H9 (cell line): ENCODE measurements around the gene CXCL13. TPM values are rescaled to one million over a fixed set of nuclear protein-coding genes. Genes with fewer than 3 reads are reported as not detected.

ENCODE experiments used
- DNase-seq: peaks from one replicate; pipeline ENCODE4 v3.0.0-alpha.2; 2017
- H2AFZ ChIP-seq: one replicate; pipeline ENCODE4 v1.6.1; 2013; ENCODE audit warnings: mild to moderate bottlenecking, low read length, control low read depth, moderate library complexity
- H2AK5ac ChIP-seq: 2 replicates; pipeline ENCODE4 v1.6.1; 2013; ENCODE audit warnings: low read length, control low read depth, mixed read lengths; ENCODE audit not compliant: insufficient read length
- H2BK120ac ChIP-seq: one replicate; pipeline ENCODE4 v1.6.1; 2013; ENCODE audit warnings: low read depth, mild to moderate bottlenecking, low read length, control low read depth, inconsistent platforms; ENCODE audit not compliant: poor library complexity, severe bottlenecking
- H2BK12ac ChIP-seq: 2 replicates; pipeline ENCODE4 v1.6.1; 2013; ENCODE audit warnings: low read length, control low read depth, mixed read lengths, low read depth; ENCODE audit not compliant: insufficient read length
- H2BK15ac ChIP-seq: 2 replicates; pipeline ENCODE4 v1.6.1; 2013; ENCODE audit warnings: low read depth, low read length, control low read depth
- H2BK20ac ChIP-seq: one replicate; pipeline ENCODE4 v1.6.1; 2013; ENCODE audit warnings: low read depth, mild to moderate bottlenecking, low read length, control low read depth, inconsistent platforms; ENCODE audit not compliant: poor library complexity, severe bottlenecking
- H2BK5ac ChIP-seq: 2 replicates; pipeline ENCODE4 v1.6.1; 2013; ENCODE audit warnings: low read length, control low read depth, mixed read lengths; ENCODE audit not compliant: insufficient read length
- H3K14ac ChIP-seq: 2 replicates; pipeline ENCODE4 v1.6.1; 2013; ENCODE audit warnings: low read length, control low read depth; ENCODE audit not compliant: insufficient read depth
- H3K18ac ChIP-seq: 2 replicates; pipeline ENCODE4 v1.6.1; 2013; ENCODE audit warnings: low read depth, mild to moderate bottlenecking, mixed read lengths, low read length, control low read depth; ENCODE audit not compliant: insufficient read length
- H3K23ac ChIP-seq: 2 replicates; pipeline ENCODE4 v1.6.1; 2013; ENCODE audit warnings: low read length, control low read depth, mixed read lengths, low read depth; ENCODE audit not compliant: insufficient read length
- H3K23me2 ChIP-seq: 2 replicates; pipeline ENCODE4 v1.6.1; 2013; ENCODE audit warnings: low read depth, mild to moderate bottlenecking, mixed read lengths, low read length, control low read depth; ENCODE audit not compliant: insufficient read length, poor library complexity, severe bottlenecking
- H3K27ac ChIP-seq: 2 replicates; pipeline ENCODE4 v1.5.1; 2013; ENCODE audit warnings: low read length, control low read depth, mixed read lengths, low read depth; ENCODE audit not compliant: insufficient read length
- H3K27me3 ChIP-seq: 2 replicates; pipeline ENCODE4 v1.6.1; 2013; ENCODE audit warnings: low read length, control low read depth, inconsistent platforms; ENCODE audit not compliant: insufficient read depth
- H3K4ac ChIP-seq: 2 replicates; pipeline ENCODE4 v1.6.1; 2013; ENCODE audit warnings: low read depth, mild to moderate bottlenecking, control low read depth, inconsistent platforms, low read length, moderate library complexity
- H3K4me1 ChIP-seq: 2 replicates; pipeline ENCODE4 v1.6.1; 2013; ENCODE audit warnings: low read length, control low read depth, inconsistent platforms; ENCODE audit not compliant: insufficient read depth
- H3K4me2 ChIP-seq: 2 replicates; pipeline ENCODE4 v1.6.1; 2013; ENCODE audit warnings: low read length, control low read depth, mixed read lengths; ENCODE audit not compliant: insufficient read length, insufficient read depth
- H3K56ac ChIP-seq: 2 replicates; pipeline ENCODE4 v1.6.1; 2013; ENCODE audit warnings: low read depth, mild to moderate bottlenecking, mixed read lengths, low read length, control low read depth; ENCODE audit not compliant: insufficient read length
- H3K79me1 ChIP-seq: 2 replicates; pipeline ENCODE4 v1.6.1; 2013; ENCODE audit warnings: low read depth, mild to moderate bottlenecking, moderate library complexity, low read length, control low read depth, inconsistent platforms; ENCODE audit not compliant: insufficient read depth, poor library complexity, severe bottlenecking
- H3K79me2 ChIP-seq: 2 replicates; pipeline ENCODE4 v1.6.1; 2013; ENCODE audit warnings: low read length, control low read depth, inconsistent platforms; ENCODE audit not compliant: insufficient read depth
- H3K9ac ChIP-seq: 2 replicates; pipeline ENCODE4 v1.6.1; 2013; ENCODE audit warnings: low read length, control low read depth, mixed read lengths; ENCODE audit not compliant: insufficient read length; ENCODE audit errors: extremely low read depth
- H3K9me3 ChIP-seq: one replicate; pipeline ENCODE4 v1.6.1; 2013; ENCODE audit warnings: low read depth, low read length, inconsistent platforms; ENCODE audit not compliant: control insufficient read depth
- H3T11ph ChIP-seq: one replicate; pipeline ENCODE4 v1.6.1; 2013; ENCODE audit warnings: mild to moderate bottlenecking, low read length, control low read depth, inconsistent platforms
- H4K20me1 ChIP-seq: one replicate; pipeline ENCODE4 v1.6.1; 2013; ENCODE audit not compliant: control insufficient read depth, insufficient read length, insufficient read depth
- H4K5ac ChIP-seq: 2 replicates; pipeline ENCODE4 v1.6.1; 2013; ENCODE audit warnings: low read depth, mild to moderate bottlenecking, mixed read lengths, low read length, control low read depth; ENCODE audit not compliant: insufficient read length
- H4K8ac ChIP-seq: replicated peaks from 2 replicates; pipeline ENCODE4 v1.6.1; 2013; ENCODE audit warnings: low read length, control low read depth, mixed read lengths, low read depth; ENCODE audit not compliant: insufficient read length
- H4K91ac ChIP-seq: 2 replicates; pipeline ENCODE4 v1.6.1; 2013; ENCODE audit warnings: low read depth, mild to moderate bottlenecking, moderate library complexity, mixed read lengths, low read length, control low read depth; ENCODE audit not compliant: insufficient read length
- H3K27ac Mint-ChIP-seq, 3 experiments: 2 replicates in 2 of 3; 3 replicates in 1 of 3; pipeline ENCODE4 v1.8.0; 2020 to 2021; ENCODE audit warnings: mixed read lengths in 3 of 3, mild to moderate bottlenecking in 1 of 3, moderate library complexity in 1 of 3
- H3K27me3 Mint-ChIP-seq: 2 replicates; pipeline ENCODE4 v1.8.0; 2021; ENCODE audit warnings: low read depth, mild to moderate bottlenecking, moderate library complexity, mixed read lengths
- H3K36me3 Mint-ChIP-seq, 3 experiments: 2 replicates in 2 of 3; 3 replicates in 1 of 3; pipeline ENCODE4 v1.8.0; 2020 to 2021; ENCODE audit warnings: low read depth in 3 of 3, mixed read lengths in 3 of 3; ENCODE audit not compliant: insufficient read depth in 1 of 3
- H3K4me1 Mint-ChIP-seq, 2 experiments: 2 replicates each; pipeline ENCODE4 v1.8.0; 2020; ENCODE audit warnings: mixed read lengths in 2 of 2
- H3K4me3 Mint-ChIP-seq, 2 experiments: 2 replicates in 1 of 2; 3 replicates in 1 of 2; pipeline ENCODE4 v1.8.0; 2020 to 2021; ENCODE audit warnings: mild to moderate bottlenecking in 2 of 2, mixed read lengths in 2 of 2, moderate library complexity in 1 of 2
- H3K9me3 Mint-ChIP-seq, 2 experiments: 2 replicates in 1 of 2; 3 replicates in 1 of 2; pipeline ENCODE4 v1.8.0; 2020; ENCODE audit warnings: mild to moderate bottlenecking in 2 of 2, mixed read lengths in 2 of 2, moderate library complexity in 1 of 2
- WGBS: extraction: QIAGEN DNeasy Blood & Tissue Kit; methylation state at CpG from one replicate; pipeline ENCODE4 v1.1.7; 2013; ENCODE audit warnings: missing lambda C conversion rate, low lambda C conversion rate, mixed read lengths; ENCODE audit not compliant: insufficient read length; ENCODE audit errors: extremely low coverage; 5-methylcytosine and 5-hydroxymethylcytosine counted together
- total RNA-seq: library from RNA; stranded (reverse); gene quantifications from 2 replicates; pipeline ENCODE4 v1.2.1, GENCODE V29; 2021
- TF ChIP-seq, protein P1 (sequence below): fragments of 200-600 bp; sonication (generic); conservative IDR thresholded peaks from 3 replicates; pipeline ENCODE4 v1.8.0; 2021; ENCODE audit warnings: antibody characterized with exemption, mild to moderate bottlenecking

CXCL13 gene
- total RNA-seq, 1 experiment from 2014 or later = not detected

DNA sequence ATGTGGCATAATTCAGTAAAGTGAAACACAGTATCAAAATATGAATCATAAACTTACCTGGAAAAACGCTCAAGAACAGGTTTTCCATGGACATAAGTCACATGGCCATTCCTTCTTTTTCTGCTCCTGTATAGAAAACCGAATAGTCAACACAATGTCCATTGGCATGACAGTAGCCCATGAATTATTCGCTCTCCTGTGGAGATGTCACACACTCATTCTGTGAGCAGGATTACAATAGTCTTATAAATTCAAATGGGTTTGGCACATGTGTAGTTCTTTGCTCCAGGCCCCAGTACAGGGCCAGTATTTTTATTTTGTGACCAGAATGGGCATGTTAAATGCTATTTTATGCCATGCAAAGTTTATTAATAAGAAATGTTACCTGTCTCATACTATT is 15.1 kb upstream of the CXCL13 start:
- H2BK120ac ChIP-seq = no peak overlapping the region
- no peaks in the 10 kb centered on the region for H3K27me3 Mint-ChIP-seq
- H4K91ac ChIP-seq = no peak overlapping the region
- H3T11ph ChIP-seq = no peak overlapping the region
- H2BK5ac ChIP-seq = no peak overlapping the region
- H2AK5ac ChIP-seq = no peak overlapping the region
- no peak overlapping the region for H4K8ac ChIP-seq
- no peak overlapping the region for H2BK12ac ChIP-seq
- no peaks in the 10 kb centered on the region for H3K79me2 ChIP-seq
- DNase-seq = no peak
- H2BK15ac ChIP-seq = no peak overlapping the region
- H3K56ac ChIP-seq = no peak overlapping the region
- H2AFZ ChIP-seq = no peak overlapping the region
- no peak overlapping the region for H3K4me2 ChIP-seq
- peaks cover 2 to 5% of the 10 kb centered on the region in 2 experiments; a peak in 3 of 4 replicates for H3K4me1 Mint-ChIP-seq
- no peaks in the 10 kb centered on the region for H3K9me3 Mint-ChIP-seq
- H3K4me3 Mint-ChIP-seq = no peak overlapping the region
- no peaks in the 10 kb centered on the region for H3K9me3 ChIP-seq
- H3K27ac Mint-ChIP-seq = no peak overlapping the region
- H3K23ac ChIP-seq = no peak overlapping the region
- no peak overlapping the region for H3K18ac ChIP-seq
- no CpG with 5 or more reads among the region's 3 CpGs for WGBS
- no peak overlapping the region for H2BK20ac ChIP-seq
- no peaks in the 10 kb centered on the region for H4K20me1 ChIP-seq
- no peak overlapping the region for H3K14ac ChIP-seq
- no peak overlapping the region for H3K27ac ChIP-seq
- no peak overlapping the region for H3K9ac ChIP-seq
- no peaks in the 10 kb centered on the region for H3K79me1 ChIP-seq
- H3K36me3 Mint-ChIP-seq = no peaks in the 10 kb centered on the region
- no peak overlapping the region for H3K4ac ChIP-seq
- no peaks in the 10 kb centered on the region for H3K27me3 ChIP-seq
- no peak overlapping the region for H4K5ac ChIP-seq
- no peaks in the 10 kb centered on the region for H3K23me2 ChIP-seq
- TF ChIP-seq, protein P1, sequence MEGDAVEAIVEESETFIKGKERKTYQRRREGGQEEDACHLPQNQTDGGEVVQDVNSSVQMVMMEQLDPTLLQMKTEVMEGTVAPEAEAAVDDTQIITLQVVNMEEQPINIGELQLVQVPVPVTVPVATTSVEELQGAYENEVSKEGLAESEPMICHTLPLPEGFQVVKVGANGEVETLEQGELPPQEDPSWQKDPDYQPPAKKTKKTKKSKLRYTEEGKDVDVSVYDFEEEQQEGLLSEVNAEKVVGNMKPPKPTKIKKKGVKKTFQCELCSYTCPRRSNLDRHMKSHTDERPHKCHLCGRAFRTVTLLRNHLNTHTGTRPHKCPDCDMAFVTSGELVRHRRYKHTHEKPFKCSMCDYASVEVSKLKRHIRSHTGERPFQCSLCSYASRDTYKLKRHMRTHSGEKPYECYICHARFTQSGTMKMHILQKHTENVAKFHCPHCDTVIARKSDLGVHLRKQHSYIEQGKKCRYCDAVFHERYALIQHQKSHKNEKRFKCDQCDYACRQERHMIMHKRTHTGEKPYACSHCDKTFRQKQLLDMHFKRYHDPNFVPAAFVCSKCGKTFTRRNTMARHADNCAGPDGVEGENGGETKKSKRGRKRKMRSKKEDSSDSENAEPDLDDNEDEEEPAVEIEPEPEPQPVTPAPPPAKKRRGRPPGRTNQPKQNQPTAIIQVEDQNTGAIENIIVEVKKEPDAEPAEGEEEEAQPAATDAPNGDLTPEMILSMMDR = no peak
- peaks cover 4% of the 10 kb centered on the region; the same call in 1 of the 2 replicates for H3K4me1 ChIP-seq
